Motor neuron (in vitro differentiated cells): ENCODE measurements around the gene BIK. TPM values are rescaled to one million over a fixed set of nuclear protein-coding genes. Genes with fewer than 3 reads are reported as not detected.
A peak's percentile ranks its signal among the peaks of the same experiment; 100 is the strongest.

Experiments used
- ATAC-seq, 8 experiments: fragments of 200-7000 bp; cut with Tn5 transposase; replicated peaks in 6 of 8; 2 replicates each; pipeline ENCODE4 v1.8.0; 2021; ENCODE audit warnings: mild to moderate bottlenecking in 8 of 8, moderate library complexity in 8 of 8
- H3K27ac ChIP-seq, 2 donors: fragments of 250-450 bp; sonication (Bioruptor Pico); 2 replicates each; pipeline ENCODE4 v1.9.0; 2021; ENCODE audit warnings: antibody characterized with exemption in 2 of 2, mild to moderate bottlenecking in 2 of 2, moderate library complexity in 1 of 2
- H3K4me1 ChIP-seq, 2 donors: fragments of 250-450 bp; sonication (Bioruptor Pico); replicated peaks in 1 of 2; 2 replicates each; pipeline ENCODE4 v1.6.1; 2021; ENCODE audit warnings: antibody characterized with exemption in 2 of 2, mild to moderate bottlenecking in 2 of 2, moderate library complexity in 1 of 2
- H3K4me3 ChIP-seq, 5 donors: fragments of 250-450 bp; sonication (Bioruptor Pico); 2 replicates each; pipeline ENCODE4 v1.9.0; 2021; ENCODE audit warnings: antibody characterized with exemption in 5 of 5, mild to moderate bottlenecking in 5 of 5, moderate library complexity in 4 of 5
- WGBS, 10 experiments: fragments of 450-650 bp; shearing (Covaris generic); methylation state at CpG; one replicate each; pipeline ENCODE4 v1.0.0; 2022; 5-methylcytosine and 5-hydroxymethylcytosine counted together
- in situ Hi-C, 9 experiments: fragments of 400-800 bp; cut with MboI; loops; one replicate each; pipeline ENCODE4 v1.15.0; 2021; ENCODE audit warnings: low sequenced_read_pairs in 9 of 9, low pct_unique_long_range_greater_than_20kb in 2 of 9; ENCODE audit not compliant: unreplicated experiment in 9 of 9
- total RNA-seq, 8 experiments: library from RNA; unstranded; fragments of 300-600 nt; gene quantifications; 2 replicates each; pipeline versions ENCODE4 v1.2.3 to v1.2.4, GENCODE V29; 2022

BIK gene
- total RNA-seq, 8 experiments from 2014 or later, result 0.32 to 3.0 (median 0.99) TPM

DNA sequence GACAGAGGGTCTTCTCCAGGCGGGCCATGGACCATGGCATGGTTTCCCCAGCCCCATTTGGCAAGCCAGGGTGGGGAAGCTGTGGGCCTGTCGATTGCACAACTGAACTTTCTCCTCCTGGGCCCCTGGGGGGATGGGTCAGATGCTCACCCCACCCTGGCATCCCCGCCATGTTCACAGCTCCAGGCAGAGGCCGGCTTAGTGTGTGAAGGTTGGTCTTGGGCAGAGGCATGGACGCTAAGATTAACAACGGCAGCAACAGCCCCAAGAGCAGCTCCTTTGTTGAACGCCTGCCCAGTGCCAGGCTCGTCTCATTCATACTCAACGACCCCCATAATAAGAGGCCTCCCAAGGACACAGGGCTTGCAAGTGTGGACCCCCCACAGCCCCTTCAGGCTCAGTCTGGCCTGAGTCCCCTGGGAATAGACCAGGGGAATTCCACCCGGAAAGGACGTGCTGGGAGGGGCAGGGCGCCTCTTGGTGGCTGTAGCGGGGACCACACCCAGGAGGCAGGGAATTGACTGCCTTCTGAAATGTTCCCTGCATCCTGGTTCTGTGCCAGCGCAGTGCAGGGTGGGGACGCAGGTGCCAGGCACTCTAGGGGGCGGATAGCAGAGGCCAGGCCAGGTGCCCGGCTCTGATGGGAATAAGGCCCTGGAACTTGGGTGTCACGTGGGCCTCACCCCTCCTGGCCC is 49.1 kb downstream of the BIK start:
- 50 to 100% (median 63%) methylated on average over 1 to 10 of the region's 18 CpGs; no CpG with 5 or more reads in 4 of the 10 experiments for WGBS, 10 experiments
- ATAC-seq, result peak; percentile 14 to 24 (median 18)
- no peak overlapping the region for H3K4me3 ChIP-seq
- peaks cover 3 to 5% of the 10 kb centered on the region in 2 donors for H3K4me1 ChIP-seq
- no peak overlapping the region for H3K27ac ChIP-seq
- in situ Hi-C loops, result no loop called here

DNA sequence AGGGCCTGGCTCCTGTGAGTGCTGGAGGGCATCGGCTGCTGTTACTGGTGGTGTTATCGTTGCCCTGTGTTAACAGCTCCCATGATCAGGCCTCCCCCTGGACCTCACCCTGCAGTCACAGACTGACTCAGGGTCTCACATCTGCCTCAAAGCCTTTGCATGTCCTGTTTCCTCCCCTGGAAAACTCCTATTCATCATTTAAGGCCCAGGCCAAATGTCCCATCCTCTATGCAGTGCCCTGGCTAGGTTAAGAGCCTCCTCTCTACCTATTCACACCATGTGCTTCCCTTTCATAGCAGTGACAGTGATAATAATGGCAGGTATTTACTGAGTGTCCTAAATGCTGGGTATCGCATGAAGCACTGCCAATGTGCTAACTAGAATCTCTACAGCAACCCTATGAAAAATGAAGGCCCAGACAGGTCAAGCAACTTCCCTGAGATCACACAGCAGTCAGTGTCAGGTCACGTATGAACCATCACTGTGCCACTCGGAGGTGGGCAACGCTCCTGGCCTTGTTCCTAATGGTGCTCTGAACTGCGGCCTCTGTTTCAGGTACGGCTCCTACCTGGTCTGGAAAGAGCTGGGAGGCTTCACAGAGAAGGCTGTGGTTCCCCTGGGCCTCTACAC is 50.1 kb downstream of the BIK start:
- 80 to 100% (median 100%) methylated on average over 1 to 4 of the region's 8 CpGs; no CpG with 5 or more reads in 2 of the 10 experiments for WGBS, 10 experiments
- in situ Hi-C loops, result no loop called here
- Histone ChIP-seq H3K4me3 (no peak overlapping the region), H3K27ac (no peak overlapping the region), H3K4me1 (peaks cover 3 to 5% of the 10 kb centered on the region in 2 donors)
- no peak for ATAC-seq

DNA sequence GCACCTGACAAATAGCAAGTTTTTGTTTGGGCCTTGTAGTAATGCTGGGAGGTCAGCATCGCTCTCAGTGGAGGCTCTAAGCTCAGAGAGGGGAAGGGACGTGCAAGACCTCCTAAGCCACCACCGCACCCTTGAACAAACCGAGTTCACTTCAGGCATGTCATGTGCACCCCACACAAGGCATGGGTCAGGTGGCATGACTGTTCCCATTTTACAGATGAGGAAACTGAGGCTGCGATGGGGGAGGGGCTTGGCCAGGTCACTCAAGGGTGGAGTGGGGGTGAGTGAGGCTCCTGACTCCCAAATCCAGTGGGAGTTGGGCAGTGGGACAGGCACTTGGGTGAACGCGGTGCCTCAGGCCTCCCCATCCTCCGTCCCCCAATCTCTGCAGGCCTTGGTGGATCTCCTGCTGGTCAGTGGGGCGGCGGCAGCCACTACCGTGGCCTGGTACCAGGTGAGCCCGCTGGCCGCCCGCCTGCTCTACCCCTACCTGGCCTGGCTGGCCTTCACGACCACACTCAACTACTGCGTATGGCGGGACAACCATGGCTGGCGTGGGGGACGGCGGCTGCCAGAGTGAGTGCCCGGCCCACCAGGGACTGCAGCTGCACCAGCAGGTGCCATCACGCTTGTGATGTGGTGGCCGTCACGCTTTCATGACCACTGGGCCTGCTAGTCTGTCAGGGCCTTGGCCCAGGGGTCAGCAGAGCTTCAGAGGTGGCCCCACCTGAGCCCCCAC is 52.0 kb downstream of the BIK start:
- 60 to 96% (median 89%) methylated on average over 1 to 7 of the region's 24 CpGs; no CpG with 5 or more reads in 6 of the 10 experiments for WGBS, 10 experiments
- in situ Hi-C loops, result no loop called here
- no peak overlapping the region for H3K27ac ChIP-seq
- peaks cover 3 to 5% of the 10 kb centered on the region in 2 donors for H3K4me1 ChIP-seq
- no peak overlapping the region for H3K4me3 ChIP-seq
- ATAC-seq, result no peak

DNA sequence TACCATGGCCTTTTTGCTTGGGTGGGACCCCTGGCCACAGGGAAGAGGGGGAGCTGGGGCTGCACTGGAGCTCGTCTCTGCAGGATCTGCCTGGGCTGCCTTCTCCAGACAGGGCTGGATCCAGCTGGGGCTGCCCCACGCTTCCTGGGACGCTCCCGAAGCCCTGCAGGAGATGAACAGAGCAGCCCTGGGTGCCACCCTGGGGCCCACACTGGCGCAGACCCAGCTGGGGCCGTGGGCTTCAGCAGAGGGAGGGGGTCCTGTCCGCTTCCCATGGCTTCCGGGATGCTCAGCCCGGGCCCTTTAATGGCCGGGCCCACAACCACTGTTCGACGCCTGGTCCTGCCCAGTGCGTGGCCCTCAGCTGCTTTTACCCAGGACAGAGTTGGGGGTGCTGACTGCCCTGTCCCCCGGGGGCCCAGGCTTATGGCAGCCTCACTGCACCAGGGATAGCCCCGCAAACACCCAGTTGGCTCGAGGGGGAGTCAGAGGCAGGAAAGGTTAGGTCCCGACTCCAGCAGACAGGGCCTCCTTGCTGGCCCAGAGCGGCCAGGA is 52.8 kb downstream of the BIK start:
- no peak overlapping the region for H3K27ac ChIP-seq
- peak in 3 of 8 experiments; percentile 6 to 14 (median 7) for ATAC-seq
- H3K4me1 ChIP-seq, result peaks cover 3 to 5% of the 10 kb centered on the region in 2 donors
- 60 to 80% methylated on average over 1 of the region's 18 CpGs; no CpG with 5 or more reads in 8 of the 10 experiments for WGBS, 10 experiments
- no peak overlapping the region for H3K4me3 ChIP-seq
- in situ Hi-C loops, result no loop called here

GRCh38 chr22:43164636-43165035 is 54.1 kb downstream of the BIK start:
- ATAC-seq, result no peak
- WGBS, 10 experiments, result 0 to 100% (median 53%) methylated on average over 1 to 12 of the region's 16 CpGs; no CpG with 5 or more reads in 3 of the 10 experiments
- Histone ChIP-seq H3K27ac (no peak overlapping the region), H3K4me3 (no peak overlapping the region), H3K4me1 (peaks cover 1 to 3% of the 10 kb centered on the region in 2 donors)
- in situ Hi-C loops, result no loop called here

DNA sequence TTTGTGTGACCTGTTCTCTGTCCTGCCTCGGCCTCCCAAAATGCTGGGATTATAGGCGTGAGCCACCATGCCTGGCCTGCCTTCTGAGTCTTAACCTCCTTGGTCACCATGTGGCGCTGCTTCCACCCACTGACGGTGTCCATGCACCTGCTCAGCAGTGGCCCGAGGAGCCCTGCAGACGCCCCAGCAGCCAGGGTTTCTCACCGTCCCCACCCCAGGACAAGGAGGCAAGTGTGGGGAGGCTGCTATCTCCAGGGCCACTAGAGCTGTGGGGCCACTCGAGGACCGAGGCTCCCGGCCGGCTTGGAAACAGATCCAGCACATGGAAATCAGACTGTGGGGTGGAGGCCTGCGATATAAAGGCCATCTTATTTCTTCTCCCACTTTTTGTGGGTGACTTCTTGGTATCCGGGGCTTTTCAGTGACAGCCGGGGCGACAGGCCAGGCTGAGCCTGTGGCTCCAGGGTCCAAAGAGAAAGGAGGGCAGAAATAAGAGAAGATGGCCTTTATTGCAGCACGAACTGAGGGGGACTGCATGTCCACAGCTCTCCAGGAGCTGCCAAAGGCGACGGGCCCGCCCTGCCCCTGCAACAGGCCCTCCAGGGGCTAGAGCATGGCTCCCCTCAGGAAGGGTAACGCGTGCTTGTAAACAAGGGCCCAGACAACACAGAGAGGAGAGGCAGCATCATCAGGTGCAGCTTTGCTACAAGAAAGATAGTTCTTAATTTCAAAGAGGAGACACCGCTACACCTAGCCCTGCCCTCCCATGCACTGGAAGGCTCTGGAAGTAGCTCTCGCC is 55.8 kb downstream of the BIK start:
- in situ Hi-C loops, result no loop called here
- ATAC-seq, result no peak
- peaks cover 0 to 2% of the 10 kb centered on the region in 2 donors for H3K4me1 ChIP-seq
- H3K27ac ChIP-seq, result no peak overlapping the region
- H3K4me3 ChIP-seq, result no peak overlapping the region
- 60 to 100% (median 85%) methylated on average over 1 to 12 of the region's 23 CpGs; no CpG with 5 or more reads in 2 of the 10 experiments for WGBS, 10 experiments

- 74 to 100% (median 86%) methylated on average over 1 to 11 of the region's 19 CpGs; no CpG with 5 or more reads in 4 of the 10 experiments for WGBS, 10 experiments
- no peak for ATAC-seq
These were observed 56.5 kb downstream of the BIK start for GRCh38 chr22:43167001-43167589.

GRCh38 chr22:43168471-43169309 is 58.1 kb downstream of the BIK start:
- 72 to 100% (median 80%) methylated on average over 1 to 4 of the region's 25 CpGs; no CpG with 5 or more reads in 5 of the 10 experiments for WGBS, 10 experiments
- in situ Hi-C loops, result no loop called here
- Histone ChIP-seq H3K4me3 (no peak overlapping the region), H3K4me1 (no peaks in the 10 kb centered on the region), H3K27ac (no peak overlapping the region)
- no peak for ATAC-seq

More at GRCh38 chr22:43167001-43167589, 56.5 kb downstream of the BIK start:
- in situ Hi-C loops, result no loop called here
- no peak overlapping the region for H3K4me3 ChIP-seq
- H3K27ac ChIP-seq, result no peak overlapping the region
- H3K4me1 ChIP-seq, result peaks cover 0 to 2% of the 10 kb centered on the region in 2 donors

DNA sequence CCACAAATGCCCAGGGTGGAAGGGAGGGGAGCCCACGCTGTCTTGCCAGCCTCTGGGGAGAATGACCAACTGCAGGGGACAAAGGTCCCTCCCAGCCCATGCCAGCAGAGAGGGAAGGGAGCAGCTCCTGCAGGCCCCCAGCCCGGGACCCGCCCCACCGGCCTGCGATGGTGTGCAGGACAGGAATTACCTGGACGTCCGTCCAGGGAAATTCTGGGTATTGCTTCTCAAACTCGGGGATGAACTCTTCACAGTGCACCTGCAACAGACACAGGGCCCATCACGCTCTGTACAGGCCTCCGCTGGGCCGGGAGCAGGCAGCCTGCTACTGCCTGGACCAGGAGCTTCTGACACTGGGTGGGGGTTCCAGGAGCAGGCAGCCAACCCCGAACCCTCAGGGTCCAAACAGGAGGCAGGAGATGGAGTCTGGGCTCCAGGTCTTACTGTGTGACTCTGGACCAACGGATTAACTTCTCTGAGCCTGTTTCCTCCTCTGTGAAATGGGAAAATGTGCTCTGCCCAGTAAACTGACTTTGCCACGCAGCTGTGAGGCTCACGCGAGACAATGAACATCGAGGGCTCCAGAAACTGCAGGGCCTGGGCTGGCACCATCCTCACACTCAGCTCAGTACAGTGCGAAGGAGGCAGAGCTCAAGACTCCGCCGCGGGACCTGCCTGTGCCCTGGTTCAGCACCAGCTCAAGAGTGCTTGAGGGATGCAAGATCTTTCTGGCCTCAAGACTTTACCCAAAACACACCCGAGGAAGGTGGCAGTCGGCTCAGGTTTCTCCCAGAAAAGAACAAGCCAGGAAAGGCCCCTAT is 59.0 kb downstream of the BIK start:
- WGBS, 10 experiments, result 70 to 97% (median 93%) methylated on average over 2 to 6 of the region's 23 CpGs; no CpG with 5 or more reads in 3 of the 10 experiments
- in situ Hi-C loops, result no loop called here
- Histone ChIP-seq H3K27ac (no peak overlapping the region), H3K4me3 (no peak overlapping the region), H3K4me1 (no peaks in the 10 kb centered on the region)
- no peak for ATAC-seq

GRCh38 chr22:43170131-43170480 is 59.6 kb downstream of the BIK start:
- ATAC-seq, result no peak
- Histone ChIP-seq H3K27ac (no peak overlapping the region), H3K4me3 (no peak overlapping the region), H3K4me1 (no peaks in the 10 kb centered on the region)
- in situ Hi-C loops, result no loop called here
- 60 to 100% (median 69%) methylated on average over 1 of the region's 9 CpGs; no CpG with 5 or more reads in 6 of the 10 experiments for WGBS, 10 experiments

GRCh38 chr22:43171019-43171491 is 60.5 kb downstream of the BIK start:
- no peak overlapping the region for H3K4me3 ChIP-seq
- H3K27ac ChIP-seq, result no peak overlapping the region
- 83 to 100% methylated on average over 2 to 3 of the region's 14 CpGs; no CpG with 5 or more reads in 8 of the 10 experiments for WGBS, 10 experiments
- in situ Hi-C loops, result no loop called here
- ATAC-seq, result peak in 2 of 8 experiments; percentile 8 to 20
- no peaks in the 10 kb centered on the region for H3K4me1 ChIP-seq
